Measurements from ENCODE around the gene CDC42SE2. TPM values are rescaled to one million over a fixed set of nuclear protein-coding genes. Genes with fewer than 3 reads are reported as not detected.
A peak's percentile ranks its signal among the peaks of the same experiment; 100 is the strongest.

The CDC42SE2 gene
- total RNA-seq, 2 donors from 2014 or later: 74.2 to 110 TPM

GRCh38 chr5:131381777-131382176 is 117.9 kb downstream of the CDC42SE2 start:
- intact Hi-C loops (cut with DNase I): loop anchor here (10.0 kb wide), 2 partner anchors 117 to 217 kb away; partner anchors contain the start of genes CDC42SE2 and HINT1
- Histone ChIP-seq H3K27me3 (no peaks in the 10 kb centered on the region), H3K27ac (peak overlapping the region; percentile 63), H3K4me3 (no peak overlapping the region), H3K36me3 (no peaks in the 10 kb centered on the region), H3K9ac (ENCODE audit: low read depth in 2 of 2, low read length in 2 of 2) (no peak overlapping the region), H3K4me1 (peaks cover 16% of the 10 kb centered on the region), H3K9me3 (no peaks in the 10 kb centered on the region)
- DNase-seq: no peak
- no peak for TF ChIP-seq CTCF (IDR thresholded peaks at IDR 0.05)

- no peaks in the 10 kb centered on the region for H3K36me3 ChIP-seq
- no peaks in the 10 kb centered on the region for H3K9me3 ChIP-seq
- H3K27ac ChIP-seq: peak overlapping the region; percentile 63
- no peak overlapping the region for H3K9ac ChIP-seq (ENCODE audit: low read depth in 2 of 2, low read length in 2 of 2)
- peak; percentile 42 for TF ChIP-seq CTCF (IDR thresholded peaks at IDR 0.05)
- peak; percentile 40 for DNase-seq
- intact Hi-C loops (cut with DNase I): loop anchor here (10.0 kb wide), 2 partner anchors 118 to 218 kb away; partner anchors contain the start of genes CDC42SE2 and HINT1
- peaks cover 11% of the 10 kb centered on the region for H3K4me1 ChIP-seq
- no peak overlapping the region for H3K4me3 ChIP-seq
- H3K27me3 ChIP-seq: no peaks in the 10 kb centered on the region
These were observed 118.8 kb downstream of the CDC42SE2 start for GRCh38 chr5:131382407-131383395.

GRCh38 chr5:131384173-131384572 is 120.3 kb downstream of the CDC42SE2 start:
- Histone ChIP-seq H3K27me3 (no peaks in the 10 kb centered on the region), H3K9me3 (no peaks in the 10 kb centered on the region), H3K9ac (ENCODE audit: low read depth in 2 of 2, low read length in 2 of 2) (no peak overlapping the region), H3K4me3 (no peak overlapping the region), H3K27ac (no peak overlapping the region), H3K4me1 (peaks cover 6% of the 10 kb centered on the region), H3K36me3 (no peaks in the 10 kb centered on the region)
- DNase-seq: no peak
- TF ChIP-seq CTCF (IDR thresholded peaks at IDR 0.05): no peak
- intact Hi-C loops (cut with DNase I): loop anchor here (10.0 kb wide), 2 partner anchors 119 to 219 kb away; partner anchors contain the start of genes CDC42SE2 and HINT1

- no peaks in the 10 kb centered on the region for H3K36me3 ChIP-seq
- no peak for TF ChIP-seq CTCF (IDR thresholded peaks at IDR 0.05)
- no peaks in the 10 kb centered on the region for H3K27me3 ChIP-seq
- no peaks in the 10 kb centered on the region for H3K9me3 ChIP-seq
- no peak overlapping the region for H3K27ac ChIP-seq
- H3K4me1 ChIP-seq: peaks cover 3% of the 10 kb centered on the region
- no peak for DNase-seq
- intact Hi-C loops (cut with DNase I): loop anchor here (10.0 kb wide), 2 partner anchors 120 to 220 kb away; partner anchors contain the start of genes CDC42SE2 and HINT1
- H3K4me3 ChIP-seq: no peak overlapping the region
- H3K9ac ChIP-seq (ENCODE audit: low read depth in 2 of 2, low read length in 2 of 2): no peak overlapping the region
These were observed 120.9 kb downstream of the CDC42SE2 start for GRCh38 chr5:131384616-131385214.

- no peak overlapping the region for H3K9ac ChIP-seq (ENCODE audit: low read depth in 2 of 2, low read length in 2 of 2)
- no peaks in the 10 kb centered on the region for H3K4me1 ChIP-seq
- H3K36me3 ChIP-seq: no peaks in the 10 kb centered on the region
- H3K27me3 ChIP-seq: no peaks in the 10 kb centered on the region
- DNase-seq: no peak
- intact Hi-C loops (cut with DNase I): loop anchor here (10.0 kb wide), 2 partner anchors 121 to 221 kb away; partner anchors contain the start of genes CDC42SE2 and HINT1
- H3K4me3 ChIP-seq: no peak overlapping the region
- no peak overlapping the region for H3K27ac ChIP-seq
- H3K9me3 ChIP-seq: no peaks in the 10 kb centered on the region
- no peak for TF ChIP-seq CTCF (IDR thresholded peaks at IDR 0.05)
These were observed 122.3 kb downstream of the CDC42SE2 start for GRCh38 chr5:131386124-131386523.
